K562 (cell line): ENCODE data around the gene ASB2. TPM values are rescaled to one million over a fixed set of nuclear protein-coding genes. Genes with fewer than 3 reads are reported as not detected.

Experiments
- ATAC-seq: fragments of 200-7000 bp; cut with Tn5 transposase; 3 replicates; pipeline ENCODE4 v1.9.1; 2020; ENCODE audit warnings: moderate library complexity
- BruUV-seq: library from RNA; stranded (reverse); fragments of 400-500 nt; replicated peaks from 2 replicates; lab custom pipeline; 2021; lab: Mats Ljungman, UMichigan
- CTCF ChIA-PET: fragments of 300-600 bp; formaldehyde crosslinking; extraction: SDS; loops from one replicate; lab custom pipeline; 2021; ENCODE audit warnings: low intra/inter-chr PET ratio; lab: Yijun Ruan, JAX
- POLR2A ChIA-PET: fragments of 300-600, 350-650 bp; sonication (Branson Sonifier 250); formaldehyde crosslinking; extraction: SDS; loops from one replicate; lab custom pipeline; 2021; ENCODE audit warnings: antibody characterized with exemption, inconsistent platforms; lab: Yijun Ruan, JAX
- DNase-seq, 4 experiments: peaks; one replicate each; pipeline versions ENCODE4 v3.0.0 to v3.0.0-alpha.2; 2011 to 2018; ENCODE audit warnings: low spot score in 3 of 4, mixed read lengths in 3 of 4; ENCODE audit errors: extremely low read depth in 1 of 4
- FAIRE-seq: peaks from 2 replicates; lab custom pipeline; 2011; peaks lifted over from hg19 to GRCh38; lab: Jason Lieb, UNC
- H2AFZ ChIP-seq: 2 replicates; pipeline ENCODE4 v1.6.0; 2011; ENCODE audit warnings: low read depth, low read length, control low read depth, inconsistent platforms
- H3K27ac ChIP-seq: fragments of 200-600 bp; 3 replicates; pipeline ENCODE4 v1.8.0; 2011; ENCODE audit warnings: low read depth, mild to moderate bottlenecking, control low read depth, inconsistent platforms, low read length, moderate library complexity, mixed read lengths; ENCODE audit errors: extremely low read depth
- H3K27me3 ChIP-seq, 2 experiments: fragments of 300-600 bp in 1 of 2; 2 replicates in 1 of 2; 3 replicates in 1 of 2; pipeline versions ENCODE4 v1.6.0 to v1.8.0; 2011; ENCODE audit warnings: inconsistent platforms in 2 of 2, low read length in 2 of 2, mild to moderate bottlenecking in 1 of 2, mixed read lengths in 1 of 2, moderate library complexity in 1 of 2; ENCODE audit not compliant: control insufficient read depth in 2 of 2, insufficient read depth in 2 of 2
- H3K36me3 ChIP-seq: fragments of 300-600 bp; 3 replicates; pipeline ENCODE4 v1.8.0; 2011; ENCODE audit warnings: mild to moderate bottlenecking, low read length, inconsistent platforms; ENCODE audit not compliant: control insufficient read depth, insufficient read depth
- H3K4me1 ChIP-seq, 2 experiments: fragments of 200-600 bp in 1 of 2; replicated peaks in 1 of 2; 2 replicates in 1 of 2; 3 replicates in 1 of 2; pipeline versions ENCODE4 v1.5.1 to v1.8.0; 2011; ENCODE audit warnings: inconsistent platforms in 2 of 2, low read length in 2 of 2, mild to moderate bottlenecking in 1 of 2, mixed read lengths in 1 of 2, moderate library complexity in 1 of 2; ENCODE audit not compliant: control insufficient read depth in 2 of 2, insufficient read depth in 2 of 2
- H3K4me2 ChIP-seq: 2 replicates; pipeline ENCODE4 v1.6.1; 2011; ENCODE audit warnings: low read length, control low read depth, inconsistent platforms, mixed read lengths; ENCODE audit not compliant: insufficient read depth
- H3K4me3 ChIP-seq: fragments of 200-600 bp; sonication (generic), shearing (Covaris generic); 2 replicates; pipeline ENCODE4 v1.5.1; 2016; ENCODE audit warnings: control low read depth, inconsistent platforms
- H3K79me2 ChIP-seq: fragments of 200-600 bp; 3 replicates; pipeline ENCODE4 v1.8.0; 2011; ENCODE audit warnings: low read length, inconsistent platforms; ENCODE audit not compliant: control insufficient read depth, insufficient read depth
- H3K9ac ChIP-seq, 2 experiments: 2 replicates each; pipeline versions ENCODE4 v1.6.0 to v1.6.1; 2011; ENCODE audit warnings: low read depth in 2 of 2, low read length in 2 of 2, control low read depth in 1 of 2, inconsistent platforms in 1 of 2, mild to moderate bottlenecking in 1 of 2, mixed read lengths in 1 of 2; ENCODE audit not compliant: insufficient read depth in 1 of 2
- H3K9me1 ChIP-seq: one replicate; pipeline ENCODE4 v1.6.0; 2011; ENCODE audit warnings: inconsistent platforms, mild to moderate bottlenecking, low read length, moderate library complexity; ENCODE audit not compliant: control insufficient read depth, insufficient read depth
- H3K9me3 ChIP-seq: replicated peaks from 2 replicates; pipeline ENCODE4 v1.5.1; 2011; ENCODE audit warnings: low read depth, low read length, inconsistent platforms; ENCODE audit not compliant: control insufficient read depth, insufficient read depth
- H4K20me1 ChIP-seq: replicated peaks from 2 replicates; pipeline ENCODE4 v1.6.1; 2011; ENCODE audit warnings: low read length, inconsistent platforms, mixed read lengths; ENCODE audit not compliant: control insufficient read depth, insufficient read depth
- AFF4 ChIP-seq: sonication (generic); formaldehyde crosslinking; IDR thresholded peaks from 2 replicates; pipeline ENCODE4 v1.8.0; 2023; ENCODE audit warnings: mild to moderate bottlenecking, missing genetic modification reagents
- BHLHE40 ChIP-seq: IDR thresholded peaks from 2 replicates; pipeline ENCODE4 v1.6.1; 2011; ENCODE audit warnings: low read length, improper control_type of control experiment
- MEIS2 ChIP-seq: fragments of 450-650 bp; IDR thresholded peaks from 2 replicates; pipeline ENCODE4 v1.6.1; 2014; ENCODE audit warnings: mild to moderate bottlenecking; ENCODE audit not compliant: partially characterized antibody
- PKNOX1 ChIP-seq: fragments of 450-650 bp; IDR thresholded peaks from 2 replicates; pipeline ENCODE4 v1.6.1; 2016
- WGBS: fragments of 100-300 bp; shearing (Covaris generic); methylation state at CpG from one replicate; pipeline ENCODE4 v1.1.6; 2016; ENCODE audit warnings: low coverage, mixed read lengths; ENCODE audit not compliant: insufficient coverage; ENCODE audit errors: missing lambda C conversion rate; 5-methylcytosine and 5-hydroxymethylcytosine counted together
- in situ Hi-C: fragments of 300-500 bp; cut with MboI; formaldehyde crosslinking; loops from 4 replicates; pipeline ENCODE4 v1.15.0; 2018; ENCODE audit warnings: inconsistent platforms, mixed read lengths
- intact Hi-C: fragments of 100-400 bp; cut with micrococcal nuclease; formaldehyde crosslinking; loops from 2 replicates; pipeline ENCODE4 v1.14.2; 2022
- polyA plus RNA-seq, 8 experiments: library from polyadenylated mRNA; depleted of rRNA in 4 of 8; stranded (reverse) in 5 of 8; unstranded in 3 of 8; fragments of >200 nt; fragmentation: Nextera tagmentation in 2 of 8; fragmentation: Illumina TruSeq in 1 of 8; extraction: Ambion mirVana in 2 of 8; extraction: Trizol in 1 of 8; gene quantifications; 2 replicates each; pipeline versions ENCODE4 v1.2.1 to v1.2.3, GENCODE V29; 2011 to 2014; ENCODE audit warnings: inconsistent platforms in 1 of 8, missing spikeins in 1 of 8
- total RNA-seq, 7 experiments: library from RNA; depleted of rRNA in 6 of 7; stranded (reverse); fragments of >200 nt in 6 of 7; fragmentation: Illumina TruSeq in 2 of 7; extraction: Trizol in 2 of 7; gene quantifications; 2 replicates each; pipeline versions ENCODE4 v1.2.1 to v1.2.3, GENCODE V29; 2011 to 2021; ENCODE audit warnings: low replicate concordance in 1 of 7

ASB2 gene
- total and polyA plus RNA-seq, 9 of the 15 experiments (the other 6 are each of a cell fraction or from before 2014, with no cell fraction given) = not detected

- TF ChIP-seq BHLHE40 (no peak), AFF4 (CRISPR knock-in tag) (no peak), MEIS2 (peak; percentile 23), PKNOX1 (peak; percentile 15; the same call in 1 of the 2 replicates)
- no peaks in the 10 kb centered on the region for H3K79me2 ChIP-seq
- no TSS peak for BruUV-seq
- 0% methylated on average over 8 of the region's 8 CpGs for WGBS
- H3K4me3 ChIP-seq = no peak overlapping the region
- in situ Hi-C loops = no loop called here
- H3K27me3 ChIP-seq = peaks cover 0 to 31% of the 10 kb centered on the region in 2 experiments; a peak in 3 of 5 replicates
- no peaks in the 10 kb centered on the region for H4K20me1 ChIP-seq
- no peaks in the 10 kb centered on the region for H3K9me3 ChIP-seq
- no peak overlapping the region for H3K4me2 ChIP-seq
- no peaks in the 10 kb centered on the region for H3K4me1 ChIP-seq
- no peaks in the 10 kb centered on the region for H3K9me1 ChIP-seq
- intact Hi-C loops = no loop called here
- no peak overlapping the region for H3K27ac ChIP-seq
- no peaks in the 10 kb centered on the region for H3K36me3 ChIP-seq
- no peak for DNase-seq
- H2AFZ ChIP-seq = no peak overlapping the region
- no peak for ATAC-seq
- CTCF ChIA-PET = no interaction called here
- H3K9ac ChIP-seq = no peak overlapping the region
- POLR2A ChIA-PET = no interaction called here
- FAIRE-seq = no peak
Measured at GRCh38 chr14:94018308-94018707, 41.9 kb upstream of the ASB2 start.
